Ectodermal cell (in vitro differentiated cells): Measurements from ENCODE around the gene KLF4.
A peak's percentile ranks its signal among the peaks of the same experiment; 100 is the strongest.
"Not testable (repeated sequence)": the region's sequence is repeated elsewhere in the genome, so short reads cannot be mapped to it uniquely, and the experiment has no call there.

Source experiments
- H3K27ac ChIP-seq: 2 replicates; pipeline ENCODE4 v1.7.0; 2013; ENCODE audit warnings: mild to moderate bottlenecking, low read depth, low read length; ENCODE audit not compliant: insufficient read depth, poor library complexity, severe bottlenecking
- H3K27me3 ChIP-seq: 2 replicates; pipeline ENCODE4 v1.7.0; 2013; ENCODE audit warnings: mild to moderate bottlenecking, low read length; ENCODE audit not compliant: insufficient read depth, control insufficient read depth, poor library complexity, severe bottlenecking
- H3K36me3 ChIP-seq: one replicate; pipeline ENCODE4 v1.7.0; 2013; ENCODE audit warnings: low read length; ENCODE audit not compliant: control insufficient read depth, insufficient read depth
- H3K4me1 ChIP-seq: one replicate; pipeline ENCODE4 v1.7.0; 2013; ENCODE audit warnings: low read length; ENCODE audit not compliant: control insufficient read depth, insufficient read depth
- H3K4me3 ChIP-seq: 2 replicates; pipeline ENCODE4 v1.7.0; 2013; ENCODE audit warnings: low read depth, low read length, control low read depth; ENCODE audit not compliant: insufficient read depth
- H3K9me3 ChIP-seq: 2 replicates; pipeline ENCODE4 v1.7.0; 2013; ENCODE audit warnings: mild to moderate bottlenecking, low read length, moderate library complexity; ENCODE audit not compliant: control insufficient read depth
- WGBS, 2 experiments: methylation state at CpG; one replicate each; pipeline ENCODE4 v1.1.7; 2013; ENCODE audit warnings: missing lambda C conversion rate in 2 of 2; 5-methylcytosine and 5-hydroxymethylcytosine counted together

KLF4 gene

GRCh38 chr9:107504585-107505455 lies 15.3 kb upstream of the KLF4 start:
- WGBS, 2 experiments = 87 to 94% methylated on average over 7 of the region's 7 CpGs
- Histone ChIP-seq H3K4me3 (no peak overlapping the region), H3K36me3 (no peaks in the 10 kb centered on the region), H3K27me3 (no peaks in the 10 kb centered on the region), H3K4me1 (no peaks in the 10 kb centered on the region), H3K9me3 (no peaks in the 10 kb centered on the region), H3K27ac (no peak overlapping the region)

GRCh38 chr9:107502464-107502863 lies 12.9 kb upstream of the KLF4 start:
- H3K4me1 ChIP-seq = no peaks in the 10 kb centered on the region
- WGBS, 2 experiments = 95 to 98% methylated on average over 3 of the region's 3 CpGs
- H3K9me3 ChIP-seq = no peaks in the 10 kb centered on the region
- no peak overlapping the region for H3K4me3 ChIP-seq
- H3K36me3 ChIP-seq = no peaks in the 10 kb centered on the region
- no peak overlapping the region for H3K27ac ChIP-seq
- H3K27me3 ChIP-seq = no peaks in the 10 kb centered on the region

- not testable (repeated sequence) for H3K4me3 ChIP-seq, H3K27me3 ChIP-seq, H3K4me1 ChIP-seq, H3K36me3 ChIP-seq, H3K27ac ChIP-seq, H3K9me3 ChIP-seq
- 93 to 96% methylated on average over 16 to 17 of the region's 17 CpGs for WGBS, 2 experiments
Measured at GRCh38 chr9:107500421-107501200, 11.0 kb upstream of the KLF4 start.

- no peaks in the 10 kb centered on the region for H3K36me3 ChIP-seq
- H3K4me3 ChIP-seq = no peak overlapping the region
- no peaks in the 10 kb centered on the region for H3K9me3 ChIP-seq
- WGBS, 2 experiments = 64 to 79% methylated on average over 2 of the region's 2 CpGs
- H3K27me3 ChIP-seq = peaks cover 10% of the 10 kb centered on the region
- H3K27ac ChIP-seq = no peak overlapping the region
- H3K4me1 ChIP-seq = no peaks in the 10 kb centered on the region
Measured at GRCh38 chr9:107496976-107497375, 7.4 kb upstream of the KLF4 start.

GRCh38 chr9:107492381-107492970 lies 2.9 kb upstream of the KLF4 start:
- Histone ChIP-seq H3K9me3 (no peaks in the 10 kb centered on the region), H3K4me1 (peaks cover 15% of the 10 kb centered on the region), H3K27ac (no peak overlapping the region), H3K27me3 (peaks cover 52% of the 10 kb centered on the region), H3K36me3 (no peaks in the 10 kb centered on the region), H3K4me3 (no peak overlapping the region)
- 83% methylated on average over 4 of the region's 4 CpGs for WGBS, 2 experiments

- WGBS, 2 experiments = 5% methylated on average over 43 of the region's 43 CpGs
- H3K27me3 ChIP-seq = peaks cover 63% of the 10 kb centered on the region
- no peak overlapping the region for H3K27ac ChIP-seq
- H3K4me1 ChIP-seq = peaks cover 15% of the 10 kb centered on the region
- H3K4me3 ChIP-seq = peak overlapping the region; percentile 58
- no peaks in the 10 kb centered on the region for H3K9me3 ChIP-seq
- H3K36me3 ChIP-seq = no peaks in the 10 kb centered on the region
Measured at GRCh38 chr9:107491081-107492053, 1.8 kb upstream of the KLF4 start.

GRCh38 chr9:107490606-107490970 lies 1.0 kb upstream of the KLF4 start:
- not testable (repeated sequence) for H3K9me3 ChIP-seq, H3K27ac ChIP-seq, H3K36me3 ChIP-seq
- peak overlapping the region; percentile 58 for H3K4me3 ChIP-seq
- H3K27me3 ChIP-seq = peaks cover 70% of the 10 kb centered on the region
- peaks cover 15% of the 10 kb centered on the region for H3K4me1 ChIP-seq
- WGBS, 2 experiments = 6 to 7% methylated on average over 22 to 23 of the region's 23 CpGs

GRCh38 chr9:107489144-107489673 lies 360 bp downstream of the KLF4 start:
- Histone ChIP-seq H3K9me3 (no peaks in the 10 kb centered on the region), H3K4me3 (peak overlapping the region; percentile 33), H3K4me1 (peaks cover 15% of the 10 kb centered on the region), H3K27me3 (peaks cover 71% of the 10 kb centered on the region), H3K27ac (no peak overlapping the region), H3K36me3 (no peaks in the 10 kb centered on the region)
- WGBS, 2 experiments = 1% methylated on average over 46 of the region's 46 CpGs

- Histone ChIP-seq H3K4me1 (peaks cover 15% of the 10 kb centered on the region), H3K4me3 (peak overlapping the region; percentile 33), H3K9me3 (no peaks in the 10 kb centered on the region), H3K27me3 (peaks cover 71% of the 10 kb centered on the region), H3K27ac (no peak overlapping the region), H3K36me3 (no peaks in the 10 kb centered on the region)
- 1% methylated on average over 80 of the region's 80 CpGs for WGBS, 2 experiments
Measured at GRCh38 chr9:107488375-107489143, 1.0 kb downstream of the KLF4 start.
